BE2C (cell line): ENCODE measurements around the gene CREB5.

Source experiments
- DNase-seq: peaks from one replicate; pipeline ENCODE4 v3.0.0-alpha.2; 2020
- H3K27me3 ChIP-seq: fragments of 250-450 bp; sonication (Bioruptor Pico); 2 replicates; pipeline ENCODE4 v1.5.1; 2020; ENCODE audit warnings: mild to moderate bottlenecking
- H3K36me3 ChIP-seq: fragments of 250-450 bp; sonication (Bioruptor Pico); 2 replicates; pipeline ENCODE4 v1.5.1; 2020; ENCODE audit warnings: mild to moderate bottlenecking
- H3K4me1 ChIP-seq: fragments of 250-450 bp; sonication (Bioruptor Pico); 2 replicates; pipeline ENCODE4 v1.5.1; 2020
- H3K4me3 ChIP-seq: 2 replicates; pipeline ENCODE4 v1.5.1; 2011; ENCODE audit warnings: low read depth, low read length
- H3K9me3 ChIP-seq: fragments of 250-450 bp; sonication (Bioruptor Pico); 2 replicates; pipeline ENCODE4 v1.5.1; 2020
- TF ChIP-seq, protein P1 (sequence below): IDR thresholded peaks from 2 replicates; pipeline ENCODE4 v1.5.1; 2012; ENCODE audit warnings: mild to moderate bottlenecking, low read depth, low read length

CREB5 gene

DNA sequence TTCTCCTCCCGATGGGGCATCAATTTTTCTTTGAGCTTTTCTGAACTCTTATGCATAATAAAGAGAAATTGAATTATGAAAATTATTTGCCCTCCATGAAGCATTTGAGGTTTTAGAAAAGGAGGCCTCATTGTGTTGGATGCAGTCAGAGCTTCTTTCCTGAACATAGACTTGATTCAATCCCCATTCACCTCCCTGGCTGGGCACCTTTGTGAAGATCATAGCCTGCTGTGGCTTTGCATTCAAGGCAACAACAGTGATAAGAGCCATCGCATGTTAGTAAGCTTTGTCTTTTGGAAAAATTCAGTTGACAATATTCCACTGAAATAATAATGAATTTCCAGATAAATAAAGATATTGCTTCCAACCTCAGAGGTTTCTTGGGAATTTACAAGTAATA is 458.8 kb downstream of the CREB5 start:
- DNase-seq, result no peak
- TF ChIP-seq, protein P1, sequence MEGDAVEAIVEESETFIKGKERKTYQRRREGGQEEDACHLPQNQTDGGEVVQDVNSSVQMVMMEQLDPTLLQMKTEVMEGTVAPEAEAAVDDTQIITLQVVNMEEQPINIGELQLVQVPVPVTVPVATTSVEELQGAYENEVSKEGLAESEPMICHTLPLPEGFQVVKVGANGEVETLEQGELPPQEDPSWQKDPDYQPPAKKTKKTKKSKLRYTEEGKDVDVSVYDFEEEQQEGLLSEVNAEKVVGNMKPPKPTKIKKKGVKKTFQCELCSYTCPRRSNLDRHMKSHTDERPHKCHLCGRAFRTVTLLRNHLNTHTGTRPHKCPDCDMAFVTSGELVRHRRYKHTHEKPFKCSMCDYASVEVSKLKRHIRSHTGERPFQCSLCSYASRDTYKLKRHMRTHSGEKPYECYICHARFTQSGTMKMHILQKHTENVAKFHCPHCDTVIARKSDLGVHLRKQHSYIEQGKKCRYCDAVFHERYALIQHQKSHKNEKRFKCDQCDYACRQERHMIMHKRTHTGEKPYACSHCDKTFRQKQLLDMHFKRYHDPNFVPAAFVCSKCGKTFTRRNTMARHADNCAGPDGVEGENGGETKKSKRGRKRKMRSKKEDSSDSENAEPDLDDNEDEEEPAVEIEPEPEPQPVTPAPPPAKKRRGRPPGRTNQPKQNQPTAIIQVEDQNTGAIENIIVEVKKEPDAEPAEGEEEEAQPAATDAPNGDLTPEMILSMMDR, result no peak
- Histone ChIP-seq H3K36me3 (no peaks in the 10 kb centered on the region), H3K4me3 (no peak overlapping the region), H3K27me3 (no peaks in the 10 kb centered on the region), H3K9me3 (no peaks in the 10 kb centered on the region), H3K4me1 (no peaks in the 10 kb centered on the region)

DNA sequence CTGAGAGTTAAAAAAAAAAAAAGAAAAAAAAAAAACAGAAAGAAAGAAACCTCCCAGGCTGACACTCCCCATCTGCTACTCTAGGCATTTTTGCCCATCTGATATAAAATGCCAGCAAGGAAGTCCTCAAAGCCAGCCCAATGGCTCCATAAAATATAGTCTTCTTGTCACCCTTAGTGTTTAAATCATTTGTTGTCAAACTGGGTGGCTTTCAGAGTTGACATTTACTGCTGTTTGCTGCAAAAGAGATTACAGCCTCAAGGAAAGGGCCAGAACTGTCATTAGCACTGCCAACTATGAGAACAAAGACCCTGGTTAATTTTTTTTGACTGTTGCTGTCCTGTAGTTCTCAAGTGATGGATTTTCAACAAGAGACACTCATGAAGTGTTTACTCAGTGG is 459.3 kb downstream of the CREB5 start:
- no peak for DNase-seq
- Histone ChIP-seq H3K36me3 (no peaks in the 10 kb centered on the region), H3K4me1 (no peaks in the 10 kb centered on the region), H3K27me3 (no peaks in the 10 kb centered on the region), H3K4me3 (no peak overlapping the region), H3K9me3 (no peaks in the 10 kb centered on the region)
- TF ChIP-seq, protein P1, result no peak

DNA sequence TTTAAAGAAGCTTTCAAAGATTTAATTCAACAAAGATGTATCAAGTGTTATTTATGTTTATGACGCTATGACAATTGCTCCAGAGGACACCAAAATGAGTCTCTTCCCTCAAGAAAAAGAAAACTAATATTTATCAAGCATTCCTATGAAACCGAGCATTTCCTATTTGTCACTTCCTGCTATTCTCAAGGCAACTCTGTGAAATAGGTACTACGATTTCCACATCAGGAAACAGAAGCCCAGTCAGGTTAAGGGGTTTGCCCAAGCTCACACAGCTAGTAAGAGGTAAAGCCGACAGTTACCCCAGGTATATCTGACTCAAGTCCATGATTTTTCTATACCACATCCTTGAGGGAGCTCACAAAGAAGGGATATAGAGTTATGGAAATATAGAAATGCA is 459.9 kb downstream of the CREB5 start:
- H3K27me3 ChIP-seq, result no peaks in the 10 kb centered on the region
- no peak for DNase-seq
- H3K36me3 ChIP-seq, result no peaks in the 10 kb centered on the region
- no peaks in the 10 kb centered on the region for H3K9me3 ChIP-seq
- H3K4me3 ChIP-seq, result no peak overlapping the region
- TF ChIP-seq, protein P1, result no peak
- H3K4me1 ChIP-seq, result no peaks in the 10 kb centered on the region

DNA sequence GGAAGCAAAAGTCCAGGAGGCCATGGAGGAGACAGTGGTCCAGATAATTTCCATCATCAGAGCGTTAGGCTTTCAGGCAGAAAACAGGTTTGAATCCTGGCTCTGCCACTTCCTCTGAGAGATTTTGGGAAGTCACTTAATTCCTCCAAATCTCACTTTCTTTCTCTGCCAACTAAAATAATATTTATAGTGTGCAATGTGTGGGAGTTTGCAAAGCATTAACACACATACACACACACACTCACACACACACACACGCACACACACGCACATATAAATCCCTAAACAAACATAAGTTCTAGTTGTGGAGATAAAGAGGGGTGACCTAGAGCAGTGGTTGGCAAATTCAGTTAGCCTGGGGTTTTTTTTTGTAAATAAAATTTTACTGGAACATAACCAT is 461.0 kb downstream of the CREB5 start:
- no peaks in the 10 kb centered on the region for H3K9me3 ChIP-seq
- no peaks in the 10 kb centered on the region for H3K4me1 ChIP-seq
- H3K36me3 ChIP-seq, result no peaks in the 10 kb centered on the region
- no peaks in the 10 kb centered on the region for H3K27me3 ChIP-seq
- TF ChIP-seq, protein P1, result no peak
- no peak overlapping the region for H3K4me3 ChIP-seq
- no peak for DNase-seq

DNA sequence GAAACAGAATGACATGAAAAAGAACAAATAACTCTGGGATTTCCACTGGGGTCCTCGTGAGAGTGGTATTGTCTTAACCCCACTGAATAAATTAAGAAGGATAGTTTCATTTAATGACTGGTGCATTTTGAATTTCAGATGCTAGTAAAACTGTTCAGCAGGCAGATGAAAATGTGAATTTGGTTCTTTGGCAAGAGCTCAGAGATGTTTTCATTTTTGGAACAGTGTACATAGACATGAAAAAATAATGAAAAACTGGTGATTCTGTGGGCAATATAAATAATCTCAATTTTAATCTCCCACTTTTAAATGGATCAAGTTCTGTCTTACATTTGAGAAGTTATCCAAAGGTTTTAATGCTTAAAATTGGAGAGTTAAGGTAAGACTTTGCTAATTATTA is 461.7 kb downstream of the CREB5 start:
- Histone ChIP-seq H3K4me1 (no peaks in the 10 kb centered on the region), H3K9me3 (no peaks in the 10 kb centered on the region), H3K27me3 (no peaks in the 10 kb centered on the region), H3K4me3 (no peak overlapping the region), H3K36me3 (no peaks in the 10 kb centered on the region)
- DNase-seq, result no peak
- TF ChIP-seq, protein P1, result no peak
